ENCODE data around the gene DPF3.

The DPF3 gene

GRCh38 chr14:72893636-72894322 lies at the start of gene DPF3:
Gene DPF3 (minus strand): TSS chr14:72894101. CDS start chr14:72894088, 13 bp downstream.
- DNase-seq (ENCODE audit: low read depth): peak; percentile 97
- no peak for TF ChIP-seq CTCF (IDR thresholded peaks at IDR 0.05; ENCODE audit: low read length, missing control alignments)
- H3K4me3 ChIP-seq (replicated peaks; ENCODE audit: low read depth, low read length): peak within 1 kb of the TSS; percentile 83

GRCh38 chr14:72942934-72943333 lies 49.0 kb upstream of the DPF3 start:
- TF ChIP-seq CTCF (IDR thresholded peaks at IDR 0.05; ENCODE audit: low read length, missing control alignments): no peak
- H3K4me3 ChIP-seq (replicated peaks; ENCODE audit: low read depth, low read length): no peak overlapping the region
- no peak for DNase-seq (ENCODE audit: low read depth)

- DNase-seq (ENCODE audit: low read depth): peak; percentile 62
- no peak overlapping the region for H3K4me3 ChIP-seq (replicated peaks; ENCODE audit: low read depth, low read length)
- no peak for TF ChIP-seq CTCF (IDR thresholded peaks at IDR 0.05; ENCODE audit: low read length, missing control alignments)
These were observed 47.5 kb upstream of the DPF3 start for GRCh38 chr14:72941286-72941985.

GRCh38 chr14:72939630-72940029 lies 45.7 kb upstream of the DPF3 start:
- DNase-seq (ENCODE audit: low read depth): no peak
- TF ChIP-seq CTCF (IDR thresholded peaks at IDR 0.05; ENCODE audit: low read length, missing control alignments): no peak
- H3K4me3 ChIP-seq (replicated peaks; ENCODE audit: low read depth, low read length): no peak overlapping the region

- H3K4me3 ChIP-seq (replicated peaks; ENCODE audit: low read depth, low read length): no peak overlapping the region
- no peak for DNase-seq (ENCODE audit: low read depth)
These were observed 39.0 kb upstream of the DPF3 start for GRCh38 chr14:72932893-72933292.

GRCh38 chr14:72929316-72930080 lies 35.6 kb upstream of the DPF3 start:
- no peak overlapping the region for H3K4me3 ChIP-seq (replicated peaks; ENCODE audit: low read depth, low read length)
- no peak for TF ChIP-seq CTCF (IDR thresholded peaks at IDR 0.05; ENCODE audit: low read length, missing control alignments)
- no peak for DNase-seq (ENCODE audit: low read depth)

More at GRCh38 chr14:72932893-72933292, 39.0 kb upstream of the DPF3 start:
- TF ChIP-seq CTCF (IDR thresholded peaks at IDR 0.05; ENCODE audit: low read length, missing control alignments): no peak

Data from fibroblast of pulmonary artery (primary cell).